GM23338 (cell line): Measurements from ENCODE around the gene NID1. TPM values are rescaled to one million over a fixed set of nuclear protein-coding genes. Genes with fewer than 3 reads are reported as not detected.

ENCODE experiments used
- ATAC-seq: fragments of 200-7000 bp; cut with Tn5 transposase; 3 replicates; pipeline ENCODE4 v1.9.1; 2020
- DNase-seq: peaks from one replicate; pipeline ENCODE4 v3.0.0-alpha.2; 2015; ENCODE audit warnings: low spot score
- H2AFZ ChIP-seq: fragments of 200-600 bp; sonication (generic); 2 replicates; pipeline ENCODE4 v1.8.0; 2016; ENCODE audit warnings: antibody characterized with exemption, mild to moderate bottlenecking, moderate library complexity
- H3F3A ChIP-seq: fragments of 200-600 bp; sonication (generic); replicated peaks from 2 replicates; pipeline ENCODE4 v1.8.0; 2017; ENCODE audit warnings: antibody characterized with exemption, mixed run types, low read depth
- H3K27ac ChIP-seq: fragments of 200-600 bp; sonication (generic); 2 replicates; pipeline ENCODE4 v1.6.1; 2016; ENCODE audit warnings: low read depth
- H3K27me3 ChIP-seq: fragments of 200-600 bp; sonication (generic); 2 replicates; pipeline ENCODE4 v1.8.0; 2016; ENCODE audit warnings: mild to moderate bottlenecking, mixed run types, moderate library complexity; ENCODE audit not compliant: insufficient read depth
- H3K36me3 ChIP-seq: fragments of 200-600 bp; sonication (generic); 2 replicates; pipeline ENCODE4 v1.8.0; 2016; ENCODE audit warnings: mild to moderate bottlenecking; ENCODE audit not compliant: insufficient read depth
- H3K4me1 ChIP-seq: fragments of 200-600 bp; sonication (generic); 2 replicates; pipeline ENCODE4 v1.8.0; 2016; ENCODE audit warnings: mild to moderate bottlenecking, moderate library complexity; ENCODE audit not compliant: insufficient read depth
- H3K4me2 ChIP-seq: fragments of 200-600 bp; sonication (generic); 2 replicates; pipeline ENCODE4 v1.7.1; 2017; ENCODE audit warnings: mixed run types
- H3K4me3 ChIP-seq: fragments of 200-600 bp; sonication (generic); 2 replicates; pipeline ENCODE4 v1.6.1; 2016; ENCODE audit warnings: mixed run types
- H3K79me2 ChIP-seq: fragments of 200-600 bp; sonication (generic); replicated peaks from 2 replicates; pipeline ENCODE4 v1.8.0; 2017; ENCODE audit warnings: mild to moderate bottlenecking; ENCODE audit not compliant: insufficient read depth
- H3K9me2 ChIP-seq: fragments of 200-600 bp; sonication (generic); 2 replicates; pipeline ENCODE4 v1.8.0; 2017; ENCODE audit not compliant: insufficient read depth
- H4K20me1 ChIP-seq: fragments of 200-600 bp; sonication (generic); replicated peaks from 2 replicates; pipeline ENCODE4 v1.8.0; 2017; ENCODE audit warnings: mild to moderate bottlenecking; ENCODE audit not compliant: insufficient read depth
- H3K27ac Mint-ChIP-seq: 2 replicates; pipeline ENCODE4 v1.8.0; 2020; ENCODE audit warnings: inconsistent platforms, mild to moderate bottlenecking, moderate library complexity, mixed read lengths
- H3K27me3 Mint-ChIP-seq: 3 replicates; pipeline ENCODE4 v1.8.0; 2022; ENCODE audit warnings: low read depth, mild to moderate bottlenecking, moderate library complexity, mixed read lengths, inconsistent platforms; ENCODE audit not compliant: insufficient read depth, poor library complexity
- H3K36me3 Mint-ChIP-seq: 3 replicates; pipeline ENCODE4 v1.8.0; 2021; ENCODE audit warnings: low read depth, mild to moderate bottlenecking, inconsistent platforms, moderate library complexity, mixed read lengths
- H3K4me1 Mint-ChIP-seq: 3 replicates; pipeline ENCODE4 v1.8.0; 2020; ENCODE audit warnings: mild to moderate bottlenecking, inconsistent platforms, mixed read lengths
- H3K4me3 Mint-ChIP-seq: 3 replicates; pipeline ENCODE4 v1.8.0; 2021; ENCODE audit warnings: moderate library complexity, mild to moderate bottlenecking, inconsistent platforms, mixed read lengths
- H3K9me3 Mint-ChIP-seq: 3 replicates; pipeline ENCODE4 v1.8.0; 2020; ENCODE audit warnings: moderate library complexity, mild to moderate bottlenecking, inconsistent platforms, mixed read lengths
- CREB1 ChIP-seq: fragments of 250-450 bp; sonication (Bioruptor Pico); IDR thresholded peaks from 2 replicates; pipeline ENCODE4 v1.5.0; 2020; ENCODE audit warnings: low read depth, mild to moderate bottlenecking, moderate library complexity
- ETS1 ChIP-seq: IDR thresholded peaks from 2 replicates; pipeline ENCODE4 v1.6.1; 2016; ENCODE audit warnings: antibody characterized with exemption
- EZH2 ChIP-seq: fragments of 200-600 bp; sonication (generic); IDR thresholded peaks from one replicate; pipeline ENCODE4 v1.8.0; 2017; ENCODE audit warnings: antibody characterized with exemption, mild to moderate bottlenecking, low read depth; ENCODE audit not compliant: unreplicated experiment
- EZH2phosphoT487 ChIP-seq: fragments of 200-600 bp; sonication (generic); IDR thresholded peaks from one replicate; pipeline ENCODE4 v1.8.1; 2018; ENCODE audit warnings: antibody characterized with exemption; ENCODE audit not compliant: unreplicated experiment
- JUNB ChIP-seq: IDR thresholded peaks from one replicate; pipeline ENCODE4 v1.6.1; 2016; ENCODE audit warnings: antibody characterized with exemption; ENCODE audit not compliant: unreplicated experiment
- NANOG ChIP-seq: IDR thresholded peaks from 2 replicates; pipeline ENCODE4 v1.6.1; 2016; ENCODE audit warnings: antibody characterized with exemption, borderline replicate concordance
- POLR2AphosphoS5 ChIP-seq: IDR thresholded peaks from 2 replicates; pipeline ENCODE4 v1.6.1; 2016; ENCODE audit warnings: antibody characterized with exemption, low read depth
- REST ChIP-seq: IDR thresholded peaks from one replicate; pipeline ENCODE4 v1.6.1; 2018; ENCODE audit warnings: antibody characterized with exemption; ENCODE audit not compliant: unreplicated experiment
- polyA plus RNA-seq: library from polyadenylated mRNA; unstranded; fragments of >200 nt; fragmentation: Nextera tagmentation; extraction: Ambion mirVana; gene quantifications from 2 replicates; pipeline ENCODE4 v1.2.1, GENCODE V29; 2016
- total RNA-seq: library from RNA; depleted of rRNA; stranded (reverse); fragments of >200 nt; shearing (Covaris generic); gene quantifications from 2 replicates; pipeline ENCODE4 v1.2.3, GENCODE V29; 2014
- TF ChIP-seq, protein P1 (sequence below), 2 experiments: fragments of 200-600 bp in 1 of 2; sonication (generic) in 1 of 2; conservative IDR thresholded peaks; 2 replicates each; pipeline versions ENCODE4 v1.5.1 to v1.6.1; 2016 to 2017; ENCODE audit warnings: antibody characterized with exemption in 2 of 2, low read depth in 2 of 2, mild to moderate bottlenecking in 2 of 2, moderate library complexity in 1 of 2

The NID1 gene
- total and polyA plus RNA-seq, 2 experiments from 2014 or later = 7.1 to 32.5 TPM

DNA sequence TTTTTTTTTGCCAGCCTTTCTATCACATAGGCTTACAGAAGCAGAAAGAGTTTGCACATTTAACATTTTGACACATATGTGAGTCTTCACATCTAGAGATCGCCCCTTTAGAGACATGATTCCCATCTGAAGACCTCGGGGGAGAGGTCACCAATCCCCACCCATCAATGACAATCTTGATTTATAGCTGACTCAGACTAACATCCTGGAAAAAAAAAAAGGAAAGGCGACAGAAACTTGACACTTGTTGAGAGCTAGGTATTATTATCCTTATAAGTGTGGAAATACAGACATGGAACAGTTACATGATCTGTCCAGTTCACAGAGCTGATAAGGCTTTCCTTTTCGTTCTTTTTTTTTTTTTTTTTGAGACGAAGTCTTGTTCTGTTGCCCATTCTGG lies 28.0 kb upstream of the NID1 start:
- H3K27ac Mint-ChIP-seq = no peak overlapping the region
- H3K27me3 Mint-ChIP-seq = peaks cover 8% of the 10 kb centered on the region
- no peaks in the 10 kb centered on the region for H3K27me3 ChIP-seq
- no peaks in the 10 kb centered on the region for H4K20me1 ChIP-seq
- no peak overlapping the region for H3K4me3 Mint-ChIP-seq
- DNase-seq = no peak
- no peak overlapping the region for H2AFZ ChIP-seq
- H3K27ac ChIP-seq = no peak overlapping the region
- H3K36me3 ChIP-seq = no peaks in the 10 kb centered on the region
- H3K4me1 Mint-ChIP-seq = no peaks in the 10 kb centered on the region
- H3K79me2 ChIP-seq = no peaks in the 10 kb centered on the region
- no peak overlapping the region for H3K4me2 ChIP-seq
- no peaks in the 10 kb centered on the region for H3K4me1 ChIP-seq
- peaks cover 24% of the 10 kb centered on the region for H3K9me3 Mint-ChIP-seq
- TF ChIP-seq JUNB (no peak), CREB1 (CRISPR knock-in tag) (no peak), EZH2 (no peak), POLR2AphosphoS5 (no peak)
- peaks cover 16% of the 10 kb centered on the region for H3K36me3 Mint-ChIP-seq
- H3K9me2 ChIP-seq = no peaks in the 10 kb centered on the region
- H3K4me3 ChIP-seq = no peak overlapping the region
- no peaks in the 10 kb centered on the region for H3F3A ChIP-seq
- no peak for ATAC-seq

DNA sequence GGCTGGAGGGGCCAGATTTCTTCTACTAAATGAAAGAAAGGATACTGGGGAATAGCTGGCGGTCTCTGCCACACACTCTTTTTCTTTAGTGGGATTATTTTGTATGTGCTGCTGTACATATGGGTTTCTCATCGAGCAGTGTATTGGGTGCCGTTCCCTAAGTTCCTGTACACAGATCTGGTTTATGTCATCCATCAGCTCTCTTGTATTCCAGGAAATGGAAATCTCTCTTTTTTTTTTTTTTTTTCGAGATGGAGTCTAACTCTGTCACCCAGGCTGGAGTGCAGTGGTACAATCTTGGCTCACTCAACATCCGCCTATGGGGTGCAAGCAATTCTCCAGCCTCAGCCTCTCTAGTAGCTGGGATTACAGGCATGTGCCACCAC lies 27.0 kb upstream of the NID1 start:
- no peaks in the 10 kb centered on the region for H3F3A ChIP-seq
- H4K20me1 ChIP-seq = no peaks in the 10 kb centered on the region
- no peaks in the 10 kb centered on the region for H3K79me2 ChIP-seq
- H3K9me3 Mint-ChIP-seq = peaks cover 21% of the 10 kb centered on the region
- no peaks in the 10 kb centered on the region for H3K36me3 ChIP-seq
- no peak overlapping the region for H3K4me2 ChIP-seq
- no peaks in the 10 kb centered on the region for H3K4me1 Mint-ChIP-seq
- TF ChIP-seq EZH2phosphoT487 (no peak), CREB1 (CRISPR knock-in tag) (no peak), NANOG (no peak), ETS1 (no peak), EZH2 (no peak), REST (no peak), JUNB (no peak)
- TF ChIP-seq, protein P1, sequence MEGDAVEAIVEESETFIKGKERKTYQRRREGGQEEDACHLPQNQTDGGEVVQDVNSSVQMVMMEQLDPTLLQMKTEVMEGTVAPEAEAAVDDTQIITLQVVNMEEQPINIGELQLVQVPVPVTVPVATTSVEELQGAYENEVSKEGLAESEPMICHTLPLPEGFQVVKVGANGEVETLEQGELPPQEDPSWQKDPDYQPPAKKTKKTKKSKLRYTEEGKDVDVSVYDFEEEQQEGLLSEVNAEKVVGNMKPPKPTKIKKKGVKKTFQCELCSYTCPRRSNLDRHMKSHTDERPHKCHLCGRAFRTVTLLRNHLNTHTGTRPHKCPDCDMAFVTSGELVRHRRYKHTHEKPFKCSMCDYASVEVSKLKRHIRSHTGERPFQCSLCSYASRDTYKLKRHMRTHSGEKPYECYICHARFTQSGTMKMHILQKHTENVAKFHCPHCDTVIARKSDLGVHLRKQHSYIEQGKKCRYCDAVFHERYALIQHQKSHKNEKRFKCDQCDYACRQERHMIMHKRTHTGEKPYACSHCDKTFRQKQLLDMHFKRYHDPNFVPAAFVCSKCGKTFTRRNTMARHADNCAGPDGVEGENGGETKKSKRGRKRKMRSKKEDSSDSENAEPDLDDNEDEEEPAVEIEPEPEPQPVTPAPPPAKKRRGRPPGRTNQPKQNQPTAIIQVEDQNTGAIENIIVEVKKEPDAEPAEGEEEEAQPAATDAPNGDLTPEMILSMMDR (conservative IDR thresholded peaks at IDR 0.05; ENCODE audit: low read depth in 2 of 2) = no peak
- H2AFZ ChIP-seq = no peak overlapping the region
- no peaks in the 10 kb centered on the region for H3K27me3 ChIP-seq
- H3K4me3 Mint-ChIP-seq = no peak overlapping the region
- no peak overlapping the region for H3K27ac ChIP-seq
- DNase-seq (no peak), ATAC-seq (no peak)
- no peak overlapping the region for H3K27ac Mint-ChIP-seq
- H3K9me2 ChIP-seq = no peaks in the 10 kb centered on the region
- H3K4me3 ChIP-seq = no peak overlapping the region
- no peaks in the 10 kb centered on the region for H3K4me1 ChIP-seq
- H3K27me3 Mint-ChIP-seq = peaks cover 7% of the 10 kb centered on the region
- peaks cover 16% of the 10 kb centered on the region for H3K36me3 Mint-ChIP-seq
